K562 (cell line): ENCODE results near the gene SPNS1. TPM values are rescaled to one million over a fixed set of nuclear protein-coding genes. Genes with fewer than 3 reads are reported as not detected.

Experiments
- ATAC-seq: fragments of 200-7000 bp; cut with Tn5 transposase; 3 replicates; pipeline ENCODE4 v1.9.1; 2020; ENCODE audit warnings: moderate library complexity
- BruUV-seq: library from RNA; stranded (reverse); fragments of 400-500 nt; replicated peaks from 2 replicates; lab custom pipeline; 2021; lab: Mats Ljungman, UMichigan
- CTCF ChIA-PET: fragments of 300-600 bp; formaldehyde crosslinking; extraction: SDS; loops from one replicate; lab custom pipeline; 2021; ENCODE audit warnings: low intra/inter-chr PET ratio; lab: Yijun Ruan, JAX
- POLR2A ChIA-PET: fragments of 300-600, 350-650 bp; sonication (Branson Sonifier 250); formaldehyde crosslinking; extraction: SDS; loops from one replicate; lab custom pipeline; 2021; ENCODE audit warnings: antibody characterized with exemption, inconsistent platforms; lab: Yijun Ruan, JAX
- DNase-seq, 4 experiments: peaks; one replicate each; pipeline versions ENCODE4 v3.0.0 to v3.0.0-alpha.2; 2011 to 2018; ENCODE audit warnings: low spot score in 3 of 4, mixed read lengths in 3 of 4; ENCODE audit errors: extremely low read depth in 1 of 4
- FAIRE-seq: peaks from 2 replicates; lab custom pipeline; 2011; peaks lifted over from hg19 to GRCh38; lab: Jason Lieb, UNC
- H2AFZ ChIP-seq: 2 replicates; pipeline ENCODE4 v1.6.0; 2011; ENCODE audit warnings: low read depth, low read length, control low read depth, inconsistent platforms
- H3K27ac ChIP-seq: fragments of 200-600 bp; 3 replicates; pipeline ENCODE4 v1.8.0; 2011; ENCODE audit warnings: low read depth, mild to moderate bottlenecking, control low read depth, inconsistent platforms, low read length, moderate library complexity, mixed read lengths; ENCODE audit errors: extremely low read depth
- H3K27me3 ChIP-seq, 2 experiments: fragments of 300-600 bp in 1 of 2; 2 replicates in 1 of 2; 3 replicates in 1 of 2; pipeline versions ENCODE4 v1.6.0 to v1.8.0; 2011; ENCODE audit warnings: inconsistent platforms in 2 of 2, low read length in 2 of 2, mild to moderate bottlenecking in 1 of 2, mixed read lengths in 1 of 2, moderate library complexity in 1 of 2; ENCODE audit not compliant: control insufficient read depth in 2 of 2, insufficient read depth in 2 of 2
- H3K36me3 ChIP-seq: fragments of 300-600 bp; 3 replicates; pipeline ENCODE4 v1.8.0; 2011; ENCODE audit warnings: mild to moderate bottlenecking, low read length, inconsistent platforms; ENCODE audit not compliant: control insufficient read depth, insufficient read depth
- H3K4me1 ChIP-seq, 2 experiments: fragments of 200-600 bp in 1 of 2; replicated peaks in 1 of 2; 2 replicates in 1 of 2; 3 replicates in 1 of 2; pipeline versions ENCODE4 v1.5.1 to v1.8.0; 2011; ENCODE audit warnings: inconsistent platforms in 2 of 2, low read length in 2 of 2, mild to moderate bottlenecking in 1 of 2, mixed read lengths in 1 of 2, moderate library complexity in 1 of 2; ENCODE audit not compliant: control insufficient read depth in 2 of 2, insufficient read depth in 2 of 2
- H3K4me2 ChIP-seq: 2 replicates; pipeline ENCODE4 v1.6.1; 2011; ENCODE audit warnings: low read length, control low read depth, inconsistent platforms, mixed read lengths; ENCODE audit not compliant: insufficient read depth
- H3K4me3 ChIP-seq: fragments of 200-600 bp; sonication (generic), shearing (Covaris generic); 2 replicates; pipeline ENCODE4 v1.5.1; 2016; ENCODE audit warnings: control low read depth, inconsistent platforms
- H3K79me2 ChIP-seq: fragments of 200-600 bp; 3 replicates; pipeline ENCODE4 v1.8.0; 2011; ENCODE audit warnings: low read length, inconsistent platforms; ENCODE audit not compliant: control insufficient read depth, insufficient read depth
- H3K9ac ChIP-seq, 2 experiments: 2 replicates each; pipeline versions ENCODE4 v1.6.0 to v1.6.1; 2011; ENCODE audit warnings: low read depth in 2 of 2, low read length in 2 of 2, control low read depth in 1 of 2, inconsistent platforms in 1 of 2, mild to moderate bottlenecking in 1 of 2, mixed read lengths in 1 of 2; ENCODE audit not compliant: insufficient read depth in 1 of 2
- H3K9me1 ChIP-seq: one replicate; pipeline ENCODE4 v1.6.0; 2011; ENCODE audit warnings: inconsistent platforms, mild to moderate bottlenecking, low read length, moderate library complexity; ENCODE audit not compliant: control insufficient read depth, insufficient read depth
- H3K9me3 ChIP-seq: replicated peaks from 2 replicates; pipeline ENCODE4 v1.5.1; 2011; ENCODE audit warnings: low read depth, low read length, inconsistent platforms; ENCODE audit not compliant: control insufficient read depth, insufficient read depth
- H4K20me1 ChIP-seq: replicated peaks from 2 replicates; pipeline ENCODE4 v1.6.1; 2011; ENCODE audit warnings: low read length, inconsistent platforms, mixed read lengths; ENCODE audit not compliant: control insufficient read depth, insufficient read depth
- ATF7 ChIP-seq: fragments of 450-650 bp; IDR thresholded peaks from 2 replicates; pipeline ENCODE4 v1.7.1; 2014; ENCODE audit warnings: mild to moderate bottlenecking, moderate library complexity
- BCOR ChIP-seq: fragments of 450-650 bp; IDR thresholded peaks from 2 replicates; pipeline ENCODE4 v1.6.1; 2016
- CBX3 ChIP-seq, 2 experiments: IDR thresholded peaks; 1 replicate in 1 of 2; 2 replicates in 1 of 2; pipeline ENCODE4 v1.6.1; 2012; ENCODE audit warnings: inconsistent platforms in 2 of 2, low read length in 2 of 2, borderline replicate concordance in 1 of 2, control low read depth in 1 of 2
- CSDE1 ChIP-seq, 2 experiments: fragments of 450-650 bp; IDR thresholded peaks; 2 replicates each; pipeline ENCODE4 v1.6.1; 2016; ENCODE audit warnings: mild to moderate bottlenecking in 1 of 2
- FIP1L1 ChIP-seq: fragments of 200-400 bp; formaldehyde crosslinking; IDR thresholded peaks from 2 replicates; pipeline ENCODE4 v1.6.1; 2018; ENCODE audit warnings: mild to moderate bottlenecking, low read depth, low read length; ENCODE audit not compliant: poor library complexity, severe bottlenecking
- FOXJ2 ChIP-seq: fragments of 200-800 bp; sonication (Bioruptor generic); IDR thresholded peaks from 2 replicates; pipeline ENCODE4 v1.6.1; 2016; ENCODE audit warnings: missing genetic modification characterization, missing compliant biosample characterization
- MCM7 ChIP-seq, 2 experiments: fragments of 450-650 bp; IDR thresholded peaks; 2 replicates each; pipeline ENCODE4 v1.6.1; 2016 to 2018
- NR4A1 ChIP-seq, 2 experiments: fragments of 250-450 bp in 1 of 2; fragments of 450-650 bp in 1 of 2; sonication (Bioruptor Pico) in 1 of 2; IDR thresholded peaks; 2 replicates each; pipeline versions ENCODE4 v1.4.0 to v1.6.1; 2016 to 2020; ENCODE audit warnings: mild to moderate bottlenecking in 2 of 2, missing compliant biosample characterization in 1 of 2, missing genetic modification characterization in 1 of 2, moderate library complexity in 1 of 2
- PTRF ChIP-seq: fragments of 450-650 bp; IDR thresholded peaks from 2 replicates; pipeline ENCODE4 v1.6.1; 2016; ENCODE audit warnings: mild to moderate bottlenecking, missing genetic modification characterization, missing compliant biosample characterization
- TBL1XR1 ChIP-seq, 2 experiments: IDR thresholded peaks; 2 replicates each; pipeline ENCODE4 v1.6.1; 2012; ENCODE audit warnings: improper control_type of control experiment in 2 of 2, low read length in 2 of 2, mild to moderate bottlenecking in 1 of 2
- ZBTB49 ChIP-seq: sonication (generic); formaldehyde crosslinking; IDR thresholded peaks from 2 replicates; pipeline ENCODE4 v1.8.0; 2022; ENCODE audit warnings: missing genetic modification reagents, mild to moderate bottlenecking, borderline replicate concordance
- WGBS: fragments of 100-300 bp; shearing (Covaris generic); methylation state at CpG from one replicate; pipeline ENCODE4 v1.1.6; 2016; ENCODE audit warnings: low coverage, mixed read lengths; ENCODE audit not compliant: insufficient coverage; ENCODE audit errors: missing lambda C conversion rate; 5-methylcytosine and 5-hydroxymethylcytosine counted together
- in situ Hi-C: fragments of 300-500 bp; cut with MboI; formaldehyde crosslinking; loops from 4 replicates; pipeline ENCODE4 v1.15.0; 2018; ENCODE audit warnings: inconsistent platforms, mixed read lengths
- intact Hi-C: fragments of 100-400 bp; cut with micrococcal nuclease; formaldehyde crosslinking; loops from 2 replicates; pipeline ENCODE4 v1.14.2; 2022
- polyA plus RNA-seq, 8 experiments: library from polyadenylated mRNA; depleted of rRNA in 4 of 8; stranded (reverse) in 5 of 8; unstranded in 3 of 8; fragments of >200 nt; fragmentation: Nextera tagmentation in 2 of 8; fragmentation: Illumina TruSeq in 1 of 8; extraction: Ambion mirVana in 2 of 8; extraction: Trizol in 1 of 8; gene quantifications; 2 replicates each; pipeline versions ENCODE4 v1.2.1 to v1.2.3, GENCODE V29; 2011 to 2014; ENCODE audit warnings: inconsistent platforms in 1 of 8, missing spikeins in 1 of 8
- total RNA-seq, 7 experiments: library from RNA; depleted of rRNA in 6 of 7; stranded (reverse); fragments of >200 nt in 6 of 7; fragmentation: Illumina TruSeq in 2 of 7; extraction: Trizol in 2 of 7; gene quantifications; 2 replicates each; pipeline versions ENCODE4 v1.2.1 to v1.2.3, GENCODE V29; 2011 to 2021; ENCODE audit warnings: low replicate concordance in 1 of 7
- TF ChIP-seq, protein P1 (sequence below): sonication (generic); formaldehyde crosslinking; IDR thresholded peaks from 2 replicates; pipeline ENCODE4 v1.8.1; 2022; ENCODE audit warnings: missing genetic modification reagents
- TF ChIP-seq, protein P2 (sequence below): sonication (generic); formaldehyde crosslinking; IDR thresholded peaks from 2 replicates; pipeline ENCODE4 v1.9.0; 2022; ENCODE audit warnings: mild to moderate bottlenecking, missing genetic modification reagents
- TF ChIP-seq, protein P3 (sequence below): sonication (generic); formaldehyde crosslinking; IDR thresholded peaks from 2 replicates; pipeline ENCODE4 v1.8.1; 2023; ENCODE audit warnings: mild to moderate bottlenecking, missing genetic modification reagents

The SPNS1 gene
- total and polyA plus RNA-seq, 9 of the 15 experiments (the other 6 are each of a cell fraction or from before 2014, with no cell fraction given), result 0.58 to 64.9 (median 13.7) TPM

- Histone ChIP-seq H3K4me1 (peaks cover 0 to 38% of the 10 kb centered on the region in 2 experiments; a peak in 1 of 5 replicates), H3K27ac (no peak overlapping the region), H3K4me3 (no peak overlapping the region)
- CTCF ChIA-PET, result no interaction called here
- no TSS peak for BruUV-seq
- no peak for DNase-seq
- no peak for TF ChIP-seq MCM7 (IDR thresholded peaks at IDR 0.05)
- no peak for TF ChIP-seq PTRF (tag)
- no peak for TF ChIP-seq ATF7
- TF ChIP-seq NR4A1 (CRISPR knock-in tag; IDR thresholded peaks at IDR 0.05), result no peak
- TF ChIP-seq NR4A1 (tag; IDR thresholded peaks at IDR 0.05), result no peak
- TF ChIP-seq BCOR, result no peak
- TF ChIP-seq, protein P1, sequence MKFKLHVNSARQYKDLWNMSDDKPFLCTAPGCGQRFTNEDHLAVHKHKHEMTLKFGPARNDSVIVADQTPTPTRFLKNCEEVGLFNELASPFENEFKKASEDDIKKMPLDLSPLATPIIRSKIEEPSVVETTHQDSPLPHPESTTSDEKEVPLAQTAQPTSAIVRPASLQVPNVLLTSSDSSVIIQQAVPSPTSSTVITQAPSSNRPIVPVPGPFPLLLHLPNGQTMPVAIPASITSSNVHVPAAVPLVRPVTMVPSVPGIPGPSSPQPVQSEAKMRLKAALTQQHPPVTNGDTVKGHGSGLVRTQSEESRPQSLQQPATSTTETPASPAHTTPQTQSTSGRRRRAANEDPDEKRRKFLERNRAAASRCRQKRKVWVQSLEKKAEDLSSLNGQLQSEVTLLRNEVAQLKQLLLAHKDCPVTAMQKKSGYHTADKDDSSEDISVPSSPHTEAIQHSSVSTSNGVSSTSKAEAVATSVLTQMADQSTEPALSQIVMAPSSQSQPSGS (CRISPR knock-in tag), result no peak
- TF ChIP-seq CBX3 (IDR thresholded peaks at IDR 0.05; ENCODE audit: borderline replicate concordance in 1 of 2, low read length in 2 of 2), result no peak
- TF ChIP-seq, protein P2, sequence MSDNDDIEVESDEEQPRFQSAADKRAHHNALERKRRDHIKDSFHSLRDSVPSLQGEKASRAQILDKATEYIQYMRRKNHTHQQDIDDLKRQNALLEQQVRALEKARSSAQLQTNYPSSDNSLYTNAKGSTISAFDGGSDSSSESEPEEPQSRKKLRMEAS (CRISPR knock-in tag), result no peak
- TF ChIP-seq TBL1XR1 (IDR thresholded peaks at IDR 0.05; ENCODE audit: low read length in 2 of 2), result no peak
- no peak for TF ChIP-seq FOXJ2
- no peak for TF ChIP-seq CSDE1 (IDR thresholded peaks at IDR 0.05)
- no peak for TF ChIP-seq FIP1L1
- no peak for TF ChIP-seq ZBTB49
- TF ChIP-seq, protein P3, sequence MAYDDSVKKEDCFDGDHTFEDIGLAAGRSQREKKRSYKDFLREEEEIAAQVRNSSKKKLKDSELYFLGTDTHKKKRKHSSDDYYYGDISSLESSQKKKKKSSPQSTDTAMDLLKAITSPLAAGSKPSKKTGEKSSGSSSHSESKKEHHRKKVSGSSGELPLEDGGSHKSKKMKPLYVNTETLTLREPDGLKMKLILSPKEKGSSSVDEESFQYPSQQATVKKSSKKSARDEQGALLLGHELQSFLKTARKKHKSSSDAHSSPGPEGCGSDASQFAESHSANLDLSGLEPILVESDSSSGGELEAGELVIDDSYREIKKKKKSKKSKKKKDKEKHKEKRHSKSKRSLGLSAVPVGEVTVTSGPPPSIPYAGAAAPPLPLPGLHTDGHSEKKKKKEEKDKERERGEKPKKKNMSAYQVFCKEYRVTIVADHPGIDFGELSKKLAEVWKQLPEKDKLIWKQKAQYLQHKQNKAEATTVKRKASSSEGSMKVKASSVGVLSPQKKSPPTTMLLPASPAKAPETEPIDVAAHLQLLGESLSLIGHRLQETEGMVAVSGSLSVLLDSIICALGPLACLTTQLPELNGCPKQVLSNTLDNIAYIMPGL (CRISPR knock-in tag), result no peak
- TF ChIP-seq, all 486 proteins: peak for 0
- in situ Hi-C loops, result loop anchor here (10.0 to 25.0 kb wide), 2 partner anchors 102 to 1229 kb away; no protein-coding TSS in a partner anchor
- WGBS, result 87% methylated on average over 7 of the region's 11 CpGs
- no peak overlapping the region for H3K4me2 ChIP-seq
- no peaks in the 10 kb centered on the region for H3K79me2 ChIP-seq
- no peaks in the 10 kb centered on the region for H4K20me1 ChIP-seq
- peak overlapping the region in 1 of 2 experiments; percentile 36; a peak in 1 of 4 replicates for H3K9ac ChIP-seq
- FAIRE-seq, result no peak
- peaks cover 5% of the 10 kb centered on the region; the same call in 1 of the 2 replicates for H3K9me3 ChIP-seq
- no peak overlapping the region for H2AFZ ChIP-seq
- peaks cover 3% of the 10 kb centered on the region for H3K9me1 ChIP-seq
- H3K27me3 ChIP-seq, result no peaks in the 10 kb centered on the region
- ATAC-seq, result no peak
- POLR2A ChIA-PET, result interaction anchor here (1.1 to 2.3 kb wide), 2 partner anchors 11 to 17 kb away, joined by 4 to 9 read pairs; no protein-coding TSS in a partner anchor
- intact Hi-C loops, result no loop called here
- H3K36me3 ChIP-seq, result peaks cover 41% of the 10 kb centered on the region
Measured at GRCh38 chr16:28982949-28983348, 8.4 kb downstream of the SPNS1 start.
